ENCODE results near the gene SCNN1A. TPM values are rescaled to one million over a fixed set of nuclear protein-coding genes. Genes with fewer than 3 reads are reported as not detected.

SCNN1A gene
- total RNA-seq, 1 experiment from 2014 or later: 17.1 TPM

GRCh38 chr12:6307529-6307928 is 67.8 kb downstream of the SCNN1A start:
- Histone ChIP-seq H3K4me1 (ENCODE audit: control insufficient read depth, insufficient read depth, low read length) (no peaks in the 10 kb centered on the region), H3K9me3 (ENCODE audit: control insufficient read depth, insufficient read depth, low read depth, low read length) (no peaks in the 10 kb centered on the region), H3K27ac (ENCODE audit: low read length) (no peak overlapping the region), H3K27me3 (ENCODE audit: control insufficient read depth, insufficient read depth, low read length) (no peaks in the 10 kb centered on the region), H3K36me3 (ENCODE audit: control insufficient read depth, insufficient read depth, low read length) (no peaks in the 10 kb centered on the region), H3K4me3 (ENCODE audit: low read depth in 2 of 2, low read length in 2 of 2) (no peak overlapping the region)
- BruUV-seq (replicated peaks): no TSS peak
- POLR2A ChIA-PET: interaction anchor here (0.5 kb wide), 1 partner anchor 71 kb away, joined by 11 read pairs; no protein-coding TSS in a partner anchor
- ATAC-seq: no peak
- CTCF ChIA-PET: no interaction called here
- no peak for TF ChIP-seq REST (IDR thresholded peaks at IDR 0.05; ENCODE audit: insufficient read depth in 1 of 2, low read depth in 2 of 2, low read length in 1 of 2)
- intact Hi-C loops (cut with micrococcal nuclease; ENCODE audit: unreplicated experiment): no loop called here
- in situ Hi-C loops (cut with HindIII; ENCODE audit: low pct_unique_long_range_greater_than_20kb, low sequenced_read_pairs): no loop called here
- DNase-seq (ENCODE audit: low read depth, low spot score): no peak

DNA sequence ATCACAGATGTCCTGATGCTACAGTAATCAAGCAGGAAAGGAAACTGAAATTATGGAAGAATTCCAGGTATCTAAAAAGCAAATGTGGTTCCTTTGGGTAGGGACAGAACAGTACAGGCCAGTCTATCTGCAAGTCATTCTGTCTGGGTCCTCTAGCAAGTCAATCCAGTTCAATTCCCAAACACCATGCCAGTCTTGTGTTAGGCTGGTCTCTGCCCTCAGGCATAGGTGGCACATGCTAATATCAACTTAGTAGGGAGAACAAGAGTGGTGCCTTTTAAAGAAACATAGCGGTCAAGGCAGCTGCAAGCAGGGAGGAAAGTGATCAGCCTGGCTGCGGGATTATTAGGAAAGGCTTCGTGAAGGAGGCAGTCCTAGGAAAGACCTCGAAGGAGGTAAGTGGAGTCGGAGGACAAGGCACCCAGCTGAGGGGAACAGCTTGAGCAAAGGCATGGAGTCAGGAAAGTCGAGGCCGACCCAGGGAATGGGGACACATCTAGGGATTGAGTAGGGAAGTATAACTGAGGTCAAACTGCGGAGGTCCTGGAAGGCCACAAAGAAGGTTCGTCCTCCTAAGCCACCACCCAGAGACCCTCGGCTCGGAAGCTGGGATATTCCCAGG is 68.7 kb downstream of the SCNN1A start:
- ATAC-seq (no peak), DNase-seq (ENCODE audit: low read depth, low spot score) (no peak)
- POLR2A ChIA-PET: no interaction called here
- intact Hi-C loops (cut with micrococcal nuclease; ENCODE audit: unreplicated experiment) (no loop called here), in situ Hi-C loops (cut with HindIII; ENCODE audit: low pct_unique_long_range_greater_than_20kb, low sequenced_read_pairs) (no loop called here)
- BruUV-seq (replicated peaks): no TSS peak
- Histone ChIP-seq H3K9me3 (ENCODE audit: control insufficient read depth, insufficient read depth, low read depth, low read length) (no peaks in the 10 kb centered on the region), H3K27me3 (ENCODE audit: control insufficient read depth, insufficient read depth, low read length) (no peaks in the 10 kb centered on the region), H3K36me3 (ENCODE audit: control insufficient read depth, insufficient read depth, low read length) (no peaks in the 10 kb centered on the region), H3K4me3 (ENCODE audit: low read depth in 2 of 2, low read length in 2 of 2) (no peak overlapping the region), H3K27ac (ENCODE audit: low read length) (no peak overlapping the region), H3K4me1 (ENCODE audit: control insufficient read depth, insufficient read depth, low read length) (no peaks in the 10 kb centered on the region)
- TF ChIP-seq POLR2AphosphoS5 (IDR thresholded peaks at IDR 0.05; ENCODE audit: low read depth, low read length) (no peak), TCF7L2 (IDR thresholded peaks at IDR 0.05; ENCODE audit: low read depth, low read length) (no peak), SIN3A (IDR thresholded peaks at IDR 0.05; ENCODE audit: borderline replicate concordance, insufficient read depth, low read depth, low read length) (no peak), REST (IDR thresholded peaks at IDR 0.05; ENCODE audit: insufficient read depth in 1 of 2, low read depth in 2 of 2, low read length in 1 of 2) (no peak), CTCF (IDR thresholded peaks at IDR 0.05) (no peak)
- CTCF ChIA-PET: no interaction called here
